LNCaP clone FGC (cell line): Measurements from ENCODE around the gene PJA2.

ENCODE experiments used
- DNase-seq: peaks from one replicate; pipeline ENCODE4 v3.0.0-alpha.2; 2011; ENCODE audit warnings: low read depth
- H3K4me3 ChIP-seq: 2 replicates; pipeline ENCODE4 v1.5.1; 2011; ENCODE audit warnings: mild to moderate bottlenecking, low read depth, low read length, control low read depth
- TF ChIP-seq, protein P1 (sequence below): IDR thresholded peaks from 2 replicates; pipeline ENCODE4 v1.5.1; 2012; ENCODE audit warnings: mild to moderate bottlenecking; ENCODE audit not compliant: control insufficient read depth, insufficient read depth; ENCODE audit errors: extremely low read depth

The PJA2 gene

DNA sequence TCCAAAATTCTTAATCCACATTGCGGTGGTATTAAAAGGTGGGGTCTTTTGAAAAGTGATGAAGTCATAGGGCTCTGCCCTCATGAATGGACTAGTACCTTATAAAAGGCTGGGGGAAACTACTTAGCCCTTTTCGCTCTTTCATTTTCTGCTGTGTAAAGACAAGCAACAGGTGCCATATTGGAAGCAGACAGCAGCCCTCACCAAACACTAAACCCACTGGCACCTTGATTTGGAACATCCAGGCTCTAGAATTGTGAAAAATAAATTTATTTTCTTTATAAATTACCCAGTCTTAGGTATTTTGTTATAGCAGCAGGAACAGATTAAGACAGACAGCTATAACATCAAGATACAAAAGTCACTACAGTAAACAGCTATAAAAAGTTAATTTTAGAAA lies 12.8 kb downstream of the PJA2 start:
- H3K4me3 ChIP-seq, result no peak overlapping the region
- TF ChIP-seq, protein P1, sequence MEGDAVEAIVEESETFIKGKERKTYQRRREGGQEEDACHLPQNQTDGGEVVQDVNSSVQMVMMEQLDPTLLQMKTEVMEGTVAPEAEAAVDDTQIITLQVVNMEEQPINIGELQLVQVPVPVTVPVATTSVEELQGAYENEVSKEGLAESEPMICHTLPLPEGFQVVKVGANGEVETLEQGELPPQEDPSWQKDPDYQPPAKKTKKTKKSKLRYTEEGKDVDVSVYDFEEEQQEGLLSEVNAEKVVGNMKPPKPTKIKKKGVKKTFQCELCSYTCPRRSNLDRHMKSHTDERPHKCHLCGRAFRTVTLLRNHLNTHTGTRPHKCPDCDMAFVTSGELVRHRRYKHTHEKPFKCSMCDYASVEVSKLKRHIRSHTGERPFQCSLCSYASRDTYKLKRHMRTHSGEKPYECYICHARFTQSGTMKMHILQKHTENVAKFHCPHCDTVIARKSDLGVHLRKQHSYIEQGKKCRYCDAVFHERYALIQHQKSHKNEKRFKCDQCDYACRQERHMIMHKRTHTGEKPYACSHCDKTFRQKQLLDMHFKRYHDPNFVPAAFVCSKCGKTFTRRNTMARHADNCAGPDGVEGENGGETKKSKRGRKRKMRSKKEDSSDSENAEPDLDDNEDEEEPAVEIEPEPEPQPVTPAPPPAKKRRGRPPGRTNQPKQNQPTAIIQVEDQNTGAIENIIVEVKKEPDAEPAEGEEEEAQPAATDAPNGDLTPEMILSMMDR, result no peak
- DNase-seq, result no peak

DNA sequence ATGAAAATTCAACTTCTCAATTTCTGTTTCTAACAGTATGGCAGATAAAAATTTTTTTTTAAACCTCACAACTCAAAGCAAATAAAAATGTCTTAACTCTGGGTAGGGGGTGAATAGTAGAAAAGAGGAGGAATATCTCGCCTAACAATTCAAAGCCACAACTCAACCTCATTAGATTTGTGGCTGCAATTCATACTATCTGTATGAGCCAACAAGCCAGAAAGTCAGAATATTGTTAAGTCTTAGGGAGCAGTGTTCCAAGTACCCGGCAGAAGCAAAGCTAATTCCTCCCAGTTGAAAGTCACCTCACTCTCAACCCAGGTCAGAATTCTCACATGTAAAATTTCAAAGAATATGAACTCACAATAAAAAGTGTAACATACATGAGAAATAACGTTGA lies 15.0 kb downstream of the PJA2 start:
- TF ChIP-seq, protein P1, result no peak
- DNase-seq, result no peak
- no peak overlapping the region for H3K4me3 ChIP-seq

DNA sequence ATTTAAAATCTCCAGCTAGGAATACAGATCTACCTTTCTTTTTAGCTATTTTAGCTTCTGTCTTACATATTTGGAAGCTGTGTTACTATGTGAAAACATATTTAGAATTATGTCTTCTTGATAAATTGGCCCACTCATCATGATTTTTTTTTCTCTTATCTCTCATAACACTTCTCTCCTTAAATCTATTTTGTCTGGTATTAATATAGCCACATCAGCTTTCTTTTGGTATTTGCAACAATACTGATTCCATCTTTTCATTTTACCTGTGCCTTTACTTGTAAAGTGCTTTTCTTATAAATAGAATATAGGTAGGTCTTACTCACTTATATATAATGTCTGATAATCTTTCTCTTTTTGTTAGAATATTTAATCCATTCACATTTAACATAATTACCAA lies 19.6 kb downstream of the PJA2 start:
- TF ChIP-seq, protein P1, result no peak
- H3K4me3 ChIP-seq, result no peak overlapping the region
- DNase-seq, result no peak

DNA sequence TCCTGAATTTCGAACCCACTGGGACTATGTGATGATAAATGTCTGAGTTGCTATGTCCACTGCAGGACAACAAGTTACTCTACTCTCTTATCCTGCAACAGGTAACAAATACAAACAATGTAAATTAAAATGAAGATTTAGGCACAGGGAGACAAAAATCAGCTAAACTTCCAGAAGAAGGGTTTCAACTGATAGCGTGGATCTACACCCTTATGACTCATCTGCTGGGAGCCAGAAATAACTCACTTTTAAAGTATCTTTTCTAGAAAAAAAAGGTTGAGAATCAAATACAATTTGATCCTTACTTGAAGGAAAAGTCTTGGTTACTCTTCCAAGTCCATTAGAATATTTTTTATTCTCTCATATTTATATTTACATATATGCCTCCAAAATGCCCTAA lies 21.4 kb downstream of the PJA2 start:
- DNase-seq, result no peak
- no peak overlapping the region for H3K4me3 ChIP-seq
- TF ChIP-seq, protein P1, result no peak

DNA sequence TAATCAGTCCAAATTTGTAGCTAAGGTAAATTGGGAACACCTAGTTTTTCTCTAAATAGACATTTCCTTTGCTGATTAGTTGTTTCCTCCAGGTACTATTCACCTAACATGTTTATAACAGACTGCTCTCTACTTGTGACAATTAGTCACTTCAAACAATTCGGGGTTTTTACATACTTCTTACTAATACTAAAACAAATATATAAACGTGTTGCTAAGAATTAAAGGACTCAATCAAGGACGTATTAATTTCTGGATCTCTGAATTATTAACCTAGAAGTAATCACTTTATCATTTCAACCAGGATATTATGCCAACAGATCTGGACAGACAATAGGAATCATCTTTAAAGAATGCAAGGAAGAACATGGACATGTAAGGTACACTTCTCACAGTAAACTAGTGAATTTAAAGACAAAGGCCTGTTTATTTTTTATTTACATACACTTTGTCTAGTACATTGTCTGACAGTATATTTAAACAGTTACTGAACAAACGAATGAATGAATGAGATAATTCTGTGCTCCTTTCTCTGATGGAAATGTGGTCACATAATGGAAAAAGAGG lies 22.3 kb downstream of the PJA2 start:
- DNase-seq, result no peak
- TF ChIP-seq, protein P1, result no peak
- no peak overlapping the region for H3K4me3 ChIP-seq

DNA sequence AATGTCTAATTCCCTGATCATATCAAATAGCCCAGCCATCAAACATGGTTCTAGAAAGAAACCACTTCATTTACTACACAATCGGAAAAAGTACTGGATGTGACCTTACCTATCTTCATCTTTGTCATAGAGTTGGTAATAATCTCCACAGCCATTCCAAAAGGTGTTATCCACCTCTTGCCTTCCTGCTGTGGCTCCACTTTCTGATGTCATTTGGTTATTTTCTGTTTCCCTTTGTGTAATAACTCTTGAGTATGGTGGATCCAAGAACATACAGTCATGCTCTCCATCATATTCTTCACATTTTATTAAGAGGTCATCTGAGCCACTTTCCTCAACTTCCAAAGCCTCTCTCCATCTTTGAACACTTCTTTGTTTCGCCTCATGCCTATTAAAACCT lies 31.7 kb downstream of the PJA2 start:
- no peak for DNase-seq
- TF ChIP-seq, protein P1, result no peak
- H3K4me3 ChIP-seq, result no peak overlapping the region

DNA sequence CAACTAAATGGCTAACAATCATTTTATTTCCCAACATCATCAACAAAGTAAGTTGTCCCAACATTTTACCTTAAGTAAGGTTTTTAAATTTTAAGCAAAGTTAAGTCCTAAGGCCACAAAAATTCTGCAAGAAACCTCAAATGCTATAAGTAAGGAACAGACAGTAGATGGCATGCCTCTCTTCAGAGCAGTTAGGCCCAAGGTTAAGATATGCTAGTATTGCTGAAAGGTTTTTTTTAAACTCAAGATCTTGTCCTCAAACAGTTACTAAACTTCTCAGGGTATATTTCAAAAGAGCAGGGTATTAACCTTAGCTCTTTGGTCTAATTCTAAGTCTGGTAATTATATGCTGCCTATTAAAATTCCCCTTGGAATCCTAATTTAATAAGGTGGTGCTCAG lies 35.1 kb downstream of the PJA2 start:
- no peak for DNase-seq
- no peak overlapping the region for H3K4me3 ChIP-seq
- TF ChIP-seq, protein P1, result no peak
